ENCODE results near the gene MYO18B.

MYO18B gene

DNA sequence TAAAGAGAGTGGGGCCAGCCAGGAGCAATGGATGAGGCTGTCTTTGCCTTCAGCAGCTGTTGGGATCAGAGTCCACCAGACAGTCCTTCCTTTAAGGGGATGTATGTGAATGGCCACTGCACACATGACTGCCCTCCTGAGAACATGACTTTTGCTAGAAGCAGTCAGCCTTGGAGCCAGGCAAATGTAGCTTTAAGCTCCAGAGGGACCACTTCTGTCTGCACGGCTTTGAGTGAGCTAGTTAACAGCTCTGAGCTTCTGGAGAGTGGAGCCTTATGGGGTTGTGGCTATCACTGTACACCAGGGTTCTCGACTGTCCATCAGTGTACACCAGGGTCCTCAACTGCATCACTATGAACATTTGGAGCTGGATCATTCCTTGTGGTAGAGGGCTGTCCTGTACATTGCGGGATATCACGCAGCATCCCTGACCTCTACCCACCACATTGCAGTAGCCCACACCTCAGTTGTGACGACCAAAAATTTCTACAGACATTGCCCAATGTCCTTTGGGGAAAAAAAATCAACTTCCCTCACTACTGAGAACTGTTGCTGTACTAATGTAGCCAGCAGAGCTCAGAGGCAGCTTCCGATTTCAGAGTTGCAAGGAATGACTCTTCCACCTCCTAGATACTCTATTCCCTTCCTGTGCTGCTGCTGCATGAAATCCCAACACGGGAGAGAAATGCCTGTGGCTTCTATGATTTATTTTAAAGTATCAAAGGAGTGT is 169.4 kb downstream of the MYO18B start:
- peak in 1 of 3 experiments; percentile 50 for DNase-seq

DNA sequence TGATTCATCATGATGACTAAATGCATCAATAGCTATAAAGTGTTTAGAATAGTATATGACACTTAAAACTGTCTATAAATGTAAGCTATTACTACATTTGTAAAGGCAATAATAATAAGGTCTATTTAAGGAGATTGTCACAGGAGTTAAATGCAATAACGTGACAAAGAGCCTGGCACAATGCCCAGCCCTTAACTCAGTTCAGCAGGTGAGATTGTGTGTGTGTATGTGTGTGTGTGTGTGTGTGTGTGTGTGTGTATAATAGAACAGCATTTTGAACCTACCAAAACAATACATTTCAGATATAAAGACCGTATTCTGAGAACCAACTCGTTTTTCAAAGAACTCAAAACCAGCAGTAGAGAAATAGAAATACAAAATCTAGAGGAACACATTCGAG is 177.5 kb downstream of the MYO18B start:
- DNase-seq: peak; percentile 73 to 92 (median 79)

DNA sequence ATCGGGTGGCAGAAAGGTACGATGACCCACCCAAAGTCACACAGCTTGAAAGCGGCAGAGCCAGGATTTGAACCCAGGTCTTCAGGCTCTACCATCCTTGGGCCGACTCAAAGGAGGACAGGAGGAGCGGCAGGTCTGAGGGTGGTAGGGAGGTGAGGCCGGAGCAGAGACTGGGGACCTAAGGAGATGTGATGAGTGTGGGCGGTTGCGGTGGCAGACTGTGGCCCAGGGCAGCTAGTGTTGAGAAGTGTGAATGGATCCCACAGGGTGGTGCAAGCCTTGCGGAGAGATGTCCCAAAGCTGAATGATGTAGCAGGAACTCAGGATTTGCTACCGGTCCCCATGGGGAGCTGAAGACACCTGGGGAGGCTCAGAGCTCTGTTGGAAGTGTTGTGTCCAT is 180.2 kb downstream of the MYO18B start:
- no peak for DNase-seq

DNA sequence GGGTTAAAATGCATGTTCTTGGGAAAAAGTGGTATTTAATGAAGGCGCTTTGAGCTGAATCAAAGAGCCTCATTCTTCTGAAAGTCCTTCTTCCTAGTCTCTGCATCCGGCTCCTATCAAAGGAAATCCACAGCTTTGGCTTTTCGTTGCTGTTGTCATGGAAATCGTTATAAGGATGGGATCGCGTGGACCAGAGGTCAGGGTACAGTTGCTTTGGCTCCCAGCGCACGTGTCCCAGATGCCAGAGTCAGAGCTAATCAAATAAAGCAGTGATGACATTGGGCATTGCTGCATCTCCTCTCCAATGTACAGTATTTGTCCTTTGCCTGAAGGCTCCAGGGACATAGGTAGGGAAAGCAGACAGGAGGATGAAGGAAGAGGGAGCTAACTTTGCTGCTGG is 181.9 kb downstream of the MYO18B start:
- DNase-seq: peak in 1 of 3 experiments; percentile 2

DNA sequence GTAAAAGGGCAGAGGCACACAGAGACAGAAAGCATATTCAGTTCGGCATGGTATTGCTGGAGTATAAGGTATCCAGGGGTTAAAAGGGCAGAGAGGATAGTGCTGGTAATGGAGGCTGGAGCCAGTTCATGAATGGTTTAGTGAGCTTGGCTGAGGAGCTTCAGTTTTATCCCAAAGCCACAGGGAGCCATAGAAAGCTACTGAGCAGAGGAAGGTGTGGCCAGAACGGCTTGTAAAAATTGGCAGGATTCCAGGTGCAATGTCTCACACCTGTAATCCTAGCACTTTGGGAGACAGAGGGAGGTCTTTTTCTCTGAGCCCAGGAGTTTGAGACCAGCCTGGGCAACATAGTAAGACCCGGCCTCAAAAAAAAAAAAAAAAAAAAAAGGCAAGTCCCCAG is 186.1 kb downstream of the MYO18B start:
- DNase-seq: peak in 2 of 3 experiments; percentile 26 to 36

DNA sequence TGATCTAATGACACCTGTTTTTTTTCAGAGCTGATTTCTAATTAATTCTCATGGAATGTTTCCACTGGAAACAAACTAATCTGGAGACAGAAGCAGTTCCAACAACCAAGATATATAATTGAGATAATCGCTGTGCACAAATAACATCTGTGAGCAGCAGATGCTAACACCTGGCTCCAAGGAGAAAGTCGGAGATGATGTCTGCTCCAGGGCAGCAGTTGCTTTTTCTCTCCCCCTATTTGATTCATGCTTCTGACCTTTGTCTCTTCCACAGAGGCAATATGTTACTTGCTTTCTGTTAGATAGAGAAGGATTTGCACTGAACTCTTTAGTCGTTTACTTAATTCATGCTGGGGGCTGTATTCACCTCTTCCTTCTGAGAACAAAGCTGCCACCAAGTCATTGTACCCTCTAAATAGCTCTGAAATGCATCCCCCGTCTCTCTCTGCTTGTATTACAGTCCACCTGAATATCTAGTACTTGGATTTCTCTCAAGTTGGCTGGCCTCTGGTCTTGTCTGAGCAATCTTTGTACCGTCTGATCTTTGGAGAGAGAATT is 187.4 kb downstream of the MYO18B start:
- peak in 2 of 3 experiments; percentile 30 to 60 for DNase-seq

DNA sequence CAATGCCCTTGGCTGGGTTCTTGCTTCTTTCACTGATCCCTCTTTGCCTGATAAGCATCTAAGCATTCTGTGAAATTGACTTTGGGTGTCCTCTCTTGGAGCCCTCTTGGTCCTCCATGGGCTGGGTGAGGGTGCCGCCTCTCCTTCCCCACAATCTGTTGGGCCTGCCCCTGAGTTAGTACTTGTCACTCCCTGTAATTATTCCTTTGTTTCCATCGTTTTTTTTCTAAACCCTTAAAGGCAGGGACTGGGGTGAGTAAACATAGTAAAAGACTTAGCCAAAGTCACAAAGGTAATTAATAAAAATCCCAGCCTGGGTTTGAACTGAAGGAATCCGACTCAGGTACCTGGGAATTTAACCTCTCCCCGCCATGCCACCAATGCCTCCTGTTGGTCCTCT is 188.1 kb downstream of the MYO18B start:
- peak; percentile 6 to 79 (median 65) for DNase-seq

DNA sequence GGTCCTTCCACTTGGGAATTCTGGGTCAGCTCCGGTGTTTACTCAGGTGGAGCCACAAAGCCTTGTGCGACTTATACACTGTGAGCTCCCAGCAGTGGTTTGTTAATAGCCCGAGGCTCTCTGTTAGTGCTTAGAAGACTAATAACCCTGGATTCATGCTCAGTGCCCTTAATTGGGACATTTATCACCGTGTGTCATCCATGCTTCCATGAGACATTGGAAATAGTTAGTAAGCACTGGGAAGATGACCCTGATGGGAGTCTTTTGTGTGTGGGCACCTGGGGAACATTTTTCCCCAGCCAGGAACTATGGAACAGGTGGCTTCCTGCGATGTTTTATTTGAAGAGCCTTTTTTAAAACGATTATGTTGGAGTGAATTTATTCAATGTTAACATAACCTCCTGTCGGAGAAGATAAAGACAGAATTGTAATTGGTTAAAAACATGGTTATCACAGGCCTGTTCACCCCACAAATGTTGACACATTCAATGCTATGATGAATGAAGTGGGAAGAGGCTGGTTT is 188.9 kb downstream of the MYO18B start:
- DNase-seq: peak; percentile 89 to 99 (median 91)

DNA sequence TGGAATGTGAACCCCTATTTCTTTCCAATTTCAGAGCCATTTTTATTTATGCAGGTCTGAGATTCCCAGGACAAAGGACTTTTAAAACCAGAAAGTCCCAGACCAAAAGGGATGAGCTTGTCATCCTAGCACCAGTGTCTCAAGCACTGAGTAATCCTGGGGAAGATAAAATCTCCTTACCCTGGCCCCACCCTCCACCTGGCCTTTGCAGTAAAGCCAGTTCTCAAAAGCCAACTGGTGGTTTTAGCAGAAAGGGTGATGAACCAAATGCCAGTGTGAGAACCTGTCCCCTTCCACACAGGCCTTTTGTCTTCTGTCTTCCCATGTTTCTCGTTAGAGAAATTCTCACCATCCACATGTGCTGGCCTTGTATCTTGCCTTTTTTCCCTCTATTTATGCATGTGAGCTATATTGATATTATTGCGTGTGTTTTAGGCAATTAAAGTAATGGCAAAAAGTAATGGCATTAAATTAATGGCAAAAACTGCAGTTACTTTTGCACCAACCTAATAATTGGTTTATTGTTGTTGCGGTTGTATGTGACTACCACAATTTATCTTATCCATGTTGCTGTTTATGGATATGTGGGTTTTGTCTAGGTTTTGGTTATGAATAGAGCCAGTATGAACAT is 191.3 kb downstream of the MYO18B start:
- DNase-seq: no peak

DNA sequence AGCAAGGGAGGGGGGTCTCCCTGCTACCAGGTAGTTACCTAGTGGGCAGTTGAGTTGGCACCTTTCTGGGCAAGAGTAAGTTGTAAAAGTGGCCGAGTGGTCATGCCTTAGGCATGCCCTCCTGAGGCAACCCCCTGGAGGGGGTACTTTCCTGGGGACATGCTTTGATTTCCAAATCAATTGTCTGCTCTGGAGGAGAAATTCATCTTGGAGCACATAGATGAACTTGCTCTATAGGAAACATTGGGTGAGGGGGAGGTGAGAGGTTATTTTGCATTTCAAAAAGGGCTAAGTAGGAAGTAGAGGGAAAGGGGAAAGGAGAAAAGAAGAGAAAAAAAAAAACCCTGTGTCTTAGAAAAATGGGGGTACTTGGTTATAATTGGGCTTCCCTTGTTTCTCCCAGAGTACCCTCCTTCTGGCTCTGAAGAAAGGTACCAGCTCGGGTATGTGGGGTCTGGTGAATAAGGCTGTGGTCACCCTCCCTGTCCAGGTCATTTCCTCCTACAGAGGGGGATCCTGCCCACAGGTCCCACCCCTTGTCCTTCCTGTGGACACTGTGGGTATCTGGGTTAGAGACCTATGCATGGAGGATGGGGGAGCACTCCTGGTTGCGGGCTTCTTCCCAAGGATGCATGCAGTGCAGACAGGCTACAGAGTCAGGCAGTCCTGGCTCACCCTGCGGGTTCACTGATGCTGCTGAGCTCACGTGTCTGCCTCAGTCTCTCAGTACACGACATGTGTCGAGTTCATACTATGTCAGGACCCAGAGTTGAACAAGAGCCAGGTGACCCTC is 193.5 kb downstream of the MYO18B start:
- no peak for DNase-seq

DNA sequence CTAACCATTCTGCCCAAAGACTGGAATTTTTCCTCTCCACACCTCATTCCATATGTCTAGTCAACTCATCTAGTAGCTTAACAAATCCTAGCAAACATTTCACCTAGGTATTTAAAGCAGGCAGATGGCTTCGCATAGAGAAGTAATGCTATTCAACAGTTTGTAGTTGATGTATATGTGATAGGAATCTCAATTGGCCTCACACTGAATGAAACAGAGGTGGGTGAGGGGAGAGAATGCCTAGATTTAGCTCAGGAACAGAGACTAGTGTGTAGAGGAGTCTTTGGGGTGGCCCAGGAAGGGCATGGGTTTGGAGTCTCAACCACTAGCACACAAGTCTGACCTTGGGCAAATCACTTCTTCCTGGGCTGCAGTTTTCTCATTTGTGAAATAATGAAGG is 196.2 kb downstream of the MYO18B start:
- DNase-seq: no peak

DNA sequence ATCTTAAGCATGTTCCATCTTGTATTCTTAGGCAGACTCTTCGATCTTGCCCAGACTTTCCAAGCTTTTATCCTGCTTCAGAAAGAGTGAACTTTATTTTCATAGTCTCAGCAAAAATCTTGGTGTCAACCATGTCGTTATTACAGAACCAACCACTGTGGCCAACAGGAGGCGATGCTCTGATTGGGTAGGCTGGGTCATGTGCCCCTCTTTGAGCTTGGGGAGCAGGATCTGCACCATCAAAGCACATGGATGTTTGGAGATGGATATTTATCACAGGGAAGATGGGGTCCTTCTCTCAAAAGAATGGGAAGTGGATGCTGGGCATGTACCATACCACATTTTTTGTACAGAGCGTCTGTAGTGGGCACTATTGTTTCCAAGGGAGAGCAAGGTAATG is 197.4 kb downstream of the MYO18B start:
- DNase-seq: no peak

DNA sequence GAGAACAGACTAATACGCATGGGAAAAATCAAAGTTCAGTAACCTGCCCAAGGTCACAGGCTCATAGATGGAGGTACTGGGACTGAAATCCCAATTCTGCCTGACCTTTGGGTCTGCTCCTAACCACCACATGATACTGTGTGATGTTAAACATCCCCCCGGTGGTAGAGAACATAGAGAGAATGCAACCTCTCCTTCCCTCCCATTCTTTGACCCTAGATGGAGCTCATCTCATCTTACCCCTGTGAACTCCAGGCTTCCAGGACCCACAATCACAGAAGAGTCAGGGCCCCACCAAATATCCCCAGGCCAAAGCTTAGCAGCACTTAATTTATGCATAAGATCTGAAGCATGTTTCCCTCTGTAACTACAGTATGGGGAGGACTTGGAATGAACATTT is 198.5 kb downstream of the MYO18B start:
- DNase-seq: peak in 1 of 3 experiments; percentile 16

DNA sequence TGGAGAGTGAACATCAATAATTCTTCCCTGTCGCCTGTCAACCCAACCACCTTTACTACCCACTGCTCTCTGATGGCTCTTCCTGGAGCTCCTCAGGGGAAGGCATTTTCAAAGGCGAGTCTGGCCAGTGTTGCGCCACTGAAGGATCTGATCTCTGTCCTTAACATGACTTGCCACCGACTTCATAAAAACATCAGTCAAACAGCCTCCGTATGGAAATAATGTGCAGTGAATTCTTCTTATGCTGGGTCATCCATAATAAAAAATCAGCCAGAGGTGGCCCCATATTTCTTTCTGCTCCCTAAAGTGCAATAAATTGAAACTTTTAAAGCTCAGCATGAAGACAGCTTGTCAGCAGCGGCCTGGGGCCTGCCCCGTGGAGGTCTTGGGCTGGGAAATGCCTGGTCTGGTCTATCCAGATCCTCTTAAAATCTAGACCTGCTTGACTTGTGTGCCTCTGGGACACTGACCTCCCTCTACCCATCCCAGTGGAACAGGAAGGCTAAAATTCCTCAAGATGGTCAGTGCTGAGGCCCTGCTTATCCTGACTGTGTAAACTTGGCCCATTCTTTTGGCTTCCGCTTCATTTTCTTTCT is 199.5 kb downstream of the MYO18B start:
- DNase-seq: peak in 1 of 3 experiments; percentile 3

DNA sequence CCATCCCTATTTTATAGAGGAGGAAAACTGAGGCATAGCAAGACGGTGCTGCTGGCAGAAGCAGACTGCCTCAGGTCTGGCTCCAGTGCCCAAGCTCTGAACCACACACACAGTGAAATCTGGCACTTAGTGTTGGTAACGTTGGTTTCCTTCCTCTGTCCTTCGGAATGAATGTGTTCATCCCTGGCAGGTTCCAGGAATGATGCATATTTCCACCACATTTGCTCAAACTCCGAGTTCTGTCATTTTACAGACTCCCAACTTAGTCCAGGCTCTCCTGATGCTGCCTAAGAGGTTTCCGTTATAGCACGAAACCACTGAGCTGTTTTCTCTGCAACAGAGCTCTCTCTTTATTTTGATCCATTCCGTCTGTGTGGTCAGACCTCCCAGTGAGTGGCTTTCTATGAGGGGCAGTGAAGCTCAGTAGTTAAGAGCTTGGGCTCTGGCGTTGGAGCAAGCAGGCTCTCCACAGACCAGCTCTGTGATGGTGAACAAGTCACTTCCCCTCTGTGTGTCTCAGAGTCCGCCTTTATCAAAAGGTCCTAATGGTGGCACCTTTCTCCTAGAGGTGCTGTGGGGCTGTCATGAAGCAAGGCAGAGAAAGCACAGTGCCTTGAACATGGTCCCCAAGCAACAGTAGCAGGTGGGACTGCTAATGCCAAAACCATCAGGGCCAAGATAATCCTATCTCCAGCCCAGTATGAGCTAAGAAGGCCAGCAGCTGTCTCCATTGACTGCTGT is 200.3 kb downstream of the MYO18B start:
- DNase-seq: no peak

DNA sequence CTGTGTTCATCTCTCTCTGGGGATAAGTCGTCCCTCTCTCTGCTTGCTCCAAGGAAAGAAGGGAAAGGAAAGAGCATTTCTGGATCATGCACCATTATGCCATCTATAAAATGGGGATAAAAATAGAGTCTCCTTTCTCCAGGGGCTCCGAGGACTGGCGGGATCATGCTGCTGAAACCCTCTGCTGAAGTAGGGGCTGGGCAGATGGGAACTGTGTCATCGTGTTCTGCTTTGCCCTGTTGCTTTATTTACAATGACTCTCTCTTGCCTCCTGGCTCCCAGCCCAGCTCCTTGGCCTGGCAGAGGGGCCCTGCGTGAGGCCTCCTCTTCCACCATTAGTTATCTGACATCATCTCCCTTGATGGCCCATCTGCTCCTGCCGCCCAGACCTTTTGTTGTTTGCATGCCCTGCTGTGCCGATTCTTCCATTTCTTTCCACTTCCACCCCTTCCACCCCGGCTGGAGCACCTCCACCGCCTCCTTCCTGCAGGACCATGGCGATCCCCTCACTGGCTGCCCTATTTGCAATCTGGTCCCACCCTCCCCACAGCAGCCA is 200.9 kb downstream of the MYO18B start:
- peak; percentile 63 to 87 (median 66) for DNase-seq

DNA sequence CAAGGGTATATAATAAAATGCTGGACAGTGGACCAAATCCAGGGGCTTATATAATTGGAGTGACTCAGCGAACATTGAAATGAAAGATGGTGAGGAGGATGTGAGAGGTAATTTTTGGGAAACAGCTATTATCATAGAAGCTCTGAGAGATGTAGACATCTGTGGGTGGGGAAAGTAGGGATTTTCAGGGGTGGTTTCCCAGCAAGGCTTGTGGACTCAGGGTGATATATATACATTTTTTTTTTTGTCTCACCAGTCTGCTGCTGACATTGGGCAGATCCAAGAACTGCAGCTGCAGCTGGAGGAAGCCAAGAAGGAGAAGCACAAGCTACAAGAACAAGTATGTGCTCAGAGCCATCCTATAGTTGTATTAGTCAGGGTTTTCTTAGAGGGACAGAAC is 208.1 kb downstream of the MYO18B start:
- DNase-seq: no peak

DNA sequence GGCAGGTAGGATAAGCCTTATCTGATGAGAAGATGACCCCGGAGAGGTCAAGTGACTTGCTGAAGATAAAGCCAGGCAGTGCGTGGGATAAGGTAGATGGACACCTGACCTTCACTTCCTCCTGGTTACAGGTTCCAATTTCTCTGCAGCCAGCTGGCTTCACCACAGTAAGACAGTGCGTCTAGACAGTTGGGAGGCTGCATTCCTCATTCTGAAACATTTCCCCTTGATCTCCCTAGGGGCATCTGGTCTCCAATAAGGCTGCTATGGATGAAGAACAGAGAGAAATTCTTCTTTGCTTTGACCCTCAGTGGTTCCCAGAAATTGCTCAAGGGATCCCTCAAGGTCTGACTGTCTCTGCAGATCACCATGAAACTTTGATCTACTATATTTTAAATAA is 211.3 kb downstream of the MYO18B start:
- no peak for DNase-seq

DNA sequence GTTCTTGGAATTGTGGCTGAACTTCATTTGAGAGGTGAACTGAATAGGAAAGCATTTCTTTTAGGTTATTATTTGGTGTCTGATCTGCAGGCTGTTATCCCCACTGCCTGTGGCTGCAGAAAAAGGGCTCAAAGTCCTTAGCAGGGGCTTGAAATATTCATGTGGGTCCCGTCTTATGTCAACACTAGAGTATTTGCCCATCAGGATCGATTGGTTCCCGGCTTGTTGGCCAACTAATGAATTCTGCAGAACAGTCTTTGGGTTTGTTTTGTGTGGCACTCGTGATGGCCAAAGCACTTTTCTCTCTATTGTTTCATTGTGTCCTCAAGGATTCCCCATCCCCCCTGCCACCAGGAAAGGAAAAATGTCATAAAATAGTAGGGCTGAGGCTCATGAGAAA is 211.9 kb downstream of the MYO18B start:
- DNase-seq: peak in 1 of 3 experiments; percentile 16

DNA sequence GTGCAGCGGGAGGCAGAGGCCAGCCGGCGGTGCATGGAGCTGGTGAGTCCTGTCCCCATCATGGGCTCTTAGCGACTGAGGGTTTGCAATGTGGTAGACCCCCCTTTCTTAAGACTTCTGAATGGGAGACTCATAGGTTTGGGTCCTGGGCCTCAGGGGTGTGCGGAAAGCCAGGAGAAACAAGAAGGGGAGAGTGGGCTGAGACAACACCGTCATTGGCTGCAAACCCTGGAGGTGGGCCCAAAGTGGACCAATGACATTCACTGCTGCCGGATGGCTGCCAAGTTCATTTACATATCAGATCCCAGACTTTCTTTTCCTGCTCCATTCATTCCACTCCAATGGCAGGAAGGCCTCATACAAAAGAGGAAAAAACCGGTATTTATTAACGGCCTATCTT is 213.3 kb downstream of the MYO18B start:
- DNase-seq: no peak

DNA sequence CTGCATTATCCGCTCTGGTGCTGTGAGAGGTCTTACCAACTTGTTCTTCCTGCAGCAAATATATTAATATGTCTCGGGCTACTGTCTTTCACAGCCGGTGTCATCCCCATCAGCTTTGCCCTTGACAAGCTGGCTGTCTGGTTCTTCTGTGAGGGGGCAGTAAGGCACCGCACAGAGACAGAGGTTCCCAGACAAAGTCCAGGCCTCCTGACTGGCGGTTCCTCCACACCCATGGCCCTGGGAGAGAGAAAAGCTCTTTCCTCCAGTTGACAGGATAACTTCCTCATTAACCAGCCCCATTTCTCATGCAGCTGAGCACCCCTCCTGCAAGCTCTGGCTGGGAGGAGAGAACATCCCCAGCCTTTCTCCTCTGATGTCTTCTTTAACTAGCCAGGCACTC is 214.8 kb downstream of the MYO18B start:
- DNase-seq: no peak

Data from NCI-H1417 (cell line).